Measurements from ENCODE around the gene TRIM17.

Gene TRIM17

GRCh38 chr1:228446852-228447251 is 30.2 kb upstream of the TRIM17 start:
- DNase-seq (ENCODE audit: insufficient read length, low spot score): no peak
- TF ChIP-seq CTCF (IDR thresholded peaks at IDR 0.05; ENCODE audit: insufficient read depth, missing control alignments): no peak
- FAIRE-seq: no peak

DNA sequence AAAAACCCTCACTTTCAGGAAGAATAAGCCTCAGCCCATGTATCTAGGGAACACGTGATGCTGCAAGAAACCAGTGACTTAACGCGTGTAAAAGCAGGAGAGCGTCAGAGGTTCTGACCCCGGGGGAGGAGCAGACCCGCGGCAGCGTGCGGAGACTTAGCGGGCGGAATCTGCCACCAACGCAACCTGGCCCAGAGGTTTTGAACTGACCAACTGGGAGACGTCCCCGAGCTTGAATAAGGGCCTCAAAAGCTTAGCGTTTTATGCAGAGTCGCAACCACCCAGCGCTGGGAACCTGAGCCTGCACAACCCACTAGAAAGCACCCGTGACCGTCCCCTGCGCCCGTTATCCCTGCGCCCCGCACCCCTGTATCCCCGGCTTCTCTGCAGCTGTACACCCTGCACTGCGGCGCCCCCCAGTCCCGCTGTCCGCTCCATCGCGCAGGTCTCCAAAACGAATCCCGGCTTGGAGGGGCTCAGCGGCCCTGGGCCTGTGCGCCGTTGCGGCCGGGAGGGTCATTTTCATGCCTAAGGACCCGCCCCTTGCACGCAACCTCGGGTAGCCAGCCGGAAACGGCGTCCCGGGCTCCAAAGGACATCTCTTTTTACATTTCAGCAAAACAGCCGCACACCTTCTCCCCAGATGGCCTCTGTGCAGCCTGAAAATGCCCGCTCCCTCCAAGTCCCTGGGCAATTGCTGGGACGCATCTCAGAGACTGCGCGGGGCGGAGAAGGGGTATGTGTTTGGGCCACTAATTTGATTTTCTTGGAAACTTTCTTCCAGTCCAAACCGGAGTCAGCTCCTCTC is 29.4 kb upstream of the TRIM17 start:
- DNase-seq (ENCODE audit: insufficient read length, low spot score): no peak
- FAIRE-seq: no peak
- no peak for TF ChIP-seq CTCF (IDR thresholded peaks at IDR 0.05; ENCODE audit: insufficient read depth, missing control alignments)

DNA sequence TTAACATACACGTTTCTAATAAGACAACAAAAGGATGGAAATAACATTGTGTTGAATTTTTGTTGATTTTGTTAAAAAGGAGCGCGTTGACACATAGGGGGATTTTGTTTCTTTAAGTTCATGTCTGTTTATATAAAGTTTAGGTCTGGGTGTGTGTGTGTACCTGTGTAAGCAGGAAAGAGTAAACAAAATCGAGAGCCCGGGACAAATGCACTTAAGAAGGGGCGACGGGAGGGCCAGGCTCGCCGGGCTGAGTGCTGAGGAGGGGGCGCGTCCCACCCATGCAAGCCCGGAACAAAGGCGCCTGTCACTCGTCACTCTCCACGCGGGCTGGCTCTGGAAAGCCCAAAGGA is 28.8 kb upstream of the TRIM17 start:
- DNase-seq (ENCODE audit: insufficient read length, low spot score) (no peak), FAIRE-seq (no peak)
- no peak for TF ChIP-seq CTCF (IDR thresholded peaks at IDR 0.05; ENCODE audit: insufficient read depth, missing control alignments)

- TF ChIP-seq CTCF (IDR thresholded peaks at IDR 0.05; ENCODE audit: insufficient read depth, missing control alignments): no peak
- DNase-seq (ENCODE audit: insufficient read length, low spot score) (no peak), FAIRE-seq (no peak)
These were observed 26.7 kb upstream of the TRIM17 start for GRCh38 chr1:228443395-228443794.

DNA sequence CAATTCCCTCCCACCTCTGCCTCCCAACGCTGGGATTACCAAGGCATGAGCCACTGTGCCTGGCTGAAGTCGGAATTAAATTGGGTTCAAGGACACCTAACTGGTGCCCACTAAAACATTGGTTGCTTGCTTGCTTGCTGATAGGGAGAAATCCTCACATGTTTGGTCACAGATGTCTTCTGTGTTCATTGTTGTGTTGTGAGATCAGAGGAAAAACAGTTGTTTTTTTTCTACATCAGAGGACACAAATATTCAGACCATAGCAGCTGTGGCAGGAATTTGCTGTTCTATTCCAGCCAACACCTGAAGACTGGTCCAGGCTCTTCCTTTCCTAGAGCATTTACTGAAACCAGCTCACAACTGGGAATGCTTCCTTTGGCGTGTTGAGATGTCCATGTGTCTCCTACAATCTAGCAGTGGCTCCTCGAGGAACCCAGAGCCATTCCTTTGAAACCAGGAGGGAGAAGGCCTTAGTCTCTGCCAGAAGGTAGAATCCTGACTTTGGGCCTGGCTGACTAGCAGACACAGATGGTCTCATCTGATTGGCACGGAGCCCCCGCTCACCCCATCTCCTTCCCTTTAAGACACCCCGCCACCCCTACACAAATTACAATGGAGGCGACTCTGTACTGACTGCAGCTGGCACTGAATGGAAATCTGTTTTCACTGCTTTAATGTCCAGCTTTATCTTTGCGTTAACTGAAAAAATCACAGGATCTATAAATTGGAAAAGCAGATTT is 24.3 kb upstream of the TRIM17 start:
- DNase-seq (ENCODE audit: insufficient read length, low spot score) (no peak), FAIRE-seq (no peak)
- no peak for TF ChIP-seq CTCF (IDR thresholded peaks at IDR 0.05; ENCODE audit: insufficient read depth, missing control alignments)

DNA sequence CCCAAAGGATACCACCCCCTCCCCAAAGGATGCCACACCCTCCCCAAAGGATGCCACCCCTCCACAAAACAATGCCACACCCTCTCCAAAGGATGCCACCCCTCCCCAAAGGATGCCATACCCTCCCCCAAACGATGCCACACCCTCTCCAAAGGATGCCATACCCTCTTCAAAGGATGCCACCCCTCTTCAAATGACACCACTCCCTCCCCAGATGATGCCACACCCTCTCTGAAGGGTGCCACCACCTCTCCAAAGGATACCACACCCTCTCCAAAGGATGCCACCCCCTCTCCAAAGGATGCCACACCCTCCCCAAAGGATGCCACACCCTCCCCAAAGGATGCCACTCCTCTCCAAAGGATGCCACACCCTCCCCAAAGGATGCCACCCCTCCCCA is 21.6 kb upstream of the TRIM17 start:
- no peak for DNase-seq (ENCODE audit: insufficient read length, low spot score)
- TF ChIP-seq CTCF (IDR thresholded peaks at IDR 0.05; ENCODE audit: insufficient read depth, missing control alignments): no peak
- FAIRE-seq: no peak

DNA sequence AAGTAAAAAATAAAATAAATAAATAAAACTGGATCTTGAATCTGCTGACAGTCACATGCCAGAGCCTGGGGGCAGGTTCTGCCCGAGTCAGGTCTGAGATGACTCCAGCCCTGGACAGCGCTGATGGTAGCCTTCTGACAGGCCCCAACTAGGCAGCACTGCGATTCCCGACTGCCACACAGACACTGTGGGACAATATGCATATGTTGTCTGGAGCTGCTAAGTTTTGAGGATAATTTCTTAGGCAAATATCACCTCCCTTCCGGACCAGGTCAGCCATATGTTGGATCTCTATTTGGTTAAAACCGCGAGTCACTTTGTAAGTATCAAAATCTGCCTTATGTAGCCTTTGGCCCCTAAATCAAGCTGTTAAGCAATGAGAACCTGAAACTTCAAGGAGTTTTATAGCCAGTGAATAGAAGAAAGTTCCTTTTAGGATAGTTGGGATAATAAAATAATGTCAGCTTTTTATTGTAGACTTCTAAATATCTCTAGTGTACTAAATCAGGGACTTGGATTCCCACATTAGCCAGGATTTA is 20.8 kb upstream of the TRIM17 start:
- FAIRE-seq (no peak), DNase-seq (ENCODE audit: insufficient read length, low spot score) (no peak)
- TF ChIP-seq CTCF (IDR thresholded peaks at IDR 0.05; ENCODE audit: insufficient read depth, missing control alignments): no peak
